GM21515 (cell line): Measurements from ENCODE around the gene PSAP.

ENCODE experiments used
- ATAC-seq: cut with Tn5 transposase; IDR thresholded peaks from one replicate; pipeline ENCODE4 v1.9.1; 2021; ENCODE audit not compliant: unreplicated experiment

The PSAP gene

DNA sequence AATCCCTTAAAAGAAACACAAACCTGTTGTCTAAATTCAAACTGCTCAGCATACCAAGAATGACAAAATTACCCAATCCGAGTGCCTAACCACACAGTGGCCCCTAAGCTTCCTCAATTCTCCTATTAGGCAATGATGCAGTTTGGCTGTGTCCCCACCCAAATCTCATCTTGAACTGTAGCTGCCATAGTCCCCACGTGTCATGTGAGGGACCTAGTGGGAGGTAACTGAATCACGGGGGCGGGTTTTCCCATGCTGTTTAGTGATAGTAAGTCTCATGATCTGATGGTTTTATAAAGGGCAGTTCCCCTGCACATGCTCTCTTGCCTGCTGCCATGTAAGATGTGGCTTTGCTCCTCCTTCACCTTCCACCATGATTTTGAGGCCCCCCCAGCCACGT is 21.9 kb downstream of the PSAP start:
- ATAC-seq: no peak

- ATAC-seq: no peak
Observed at GRCh38 chr10:71828702-71829101, 22.3 kb downstream of the PSAP start.

DNA sequence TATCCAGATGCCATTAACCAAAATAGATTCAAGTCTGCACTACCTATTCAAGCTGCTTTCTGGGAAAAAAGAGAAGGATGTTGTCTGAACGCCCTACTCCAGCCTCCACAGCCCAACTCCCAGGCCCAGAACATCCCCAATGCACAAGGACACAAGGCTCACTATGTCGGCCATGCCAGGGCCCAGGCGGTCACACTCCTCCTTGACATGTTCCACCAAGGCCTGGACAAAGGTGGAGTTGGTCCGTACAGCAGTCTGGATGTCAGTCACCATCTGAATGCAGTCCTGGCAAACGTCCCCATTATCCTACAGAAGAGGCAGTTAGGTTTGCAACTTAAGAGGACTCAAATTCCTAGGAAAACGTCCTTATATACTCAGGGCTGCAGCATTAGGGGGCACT is 23.2 kb downstream of the PSAP start:
- no peak for ATAC-seq

GRCh38 chr10:71825217-71825616 is 25.8 kb downstream of the PSAP start:
- no peak for ATAC-seq

- no peak for ATAC-seq
Observed at GRCh38 chr10:71824333-71824732, 26.7 kb downstream of the PSAP start.

DNA sequence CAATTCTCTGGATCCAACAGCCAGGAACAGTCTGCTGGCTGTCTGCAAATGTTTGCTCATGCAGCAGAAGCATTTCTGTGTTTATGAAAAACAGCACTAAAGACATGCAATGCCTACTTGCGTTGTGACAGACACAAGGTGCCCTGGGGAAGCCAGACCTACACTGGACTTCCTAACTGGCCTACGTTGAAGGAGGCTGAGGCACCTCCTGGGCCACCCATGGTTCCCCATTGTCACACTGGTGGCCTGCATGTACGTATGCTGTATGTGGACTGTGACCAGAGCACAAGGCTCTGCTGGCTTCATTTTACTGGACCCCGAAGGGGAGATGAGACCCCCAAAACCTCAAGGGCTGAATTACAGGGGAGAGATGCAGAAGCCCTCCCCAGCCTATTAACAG is 27.7 kb downstream of the PSAP start:
- ATAC-seq: no peak

- ATAC-seq: no peak
Observed at GRCh38 chr10:71821909-71822763, 28.9 kb downstream of the PSAP start.

GRCh38 chr10:71820966-71821365 is 30.1 kb downstream of the PSAP start:
- no peak for ATAC-seq

- no peak for ATAC-seq
Observed at GRCh38 chr10:71819985-71820384, 31.1 kb downstream of the PSAP start.

- ATAC-seq: no peak
Observed at GRCh38 chr10:71819441-71819861, 31.6 kb downstream of the PSAP start.

DNA sequence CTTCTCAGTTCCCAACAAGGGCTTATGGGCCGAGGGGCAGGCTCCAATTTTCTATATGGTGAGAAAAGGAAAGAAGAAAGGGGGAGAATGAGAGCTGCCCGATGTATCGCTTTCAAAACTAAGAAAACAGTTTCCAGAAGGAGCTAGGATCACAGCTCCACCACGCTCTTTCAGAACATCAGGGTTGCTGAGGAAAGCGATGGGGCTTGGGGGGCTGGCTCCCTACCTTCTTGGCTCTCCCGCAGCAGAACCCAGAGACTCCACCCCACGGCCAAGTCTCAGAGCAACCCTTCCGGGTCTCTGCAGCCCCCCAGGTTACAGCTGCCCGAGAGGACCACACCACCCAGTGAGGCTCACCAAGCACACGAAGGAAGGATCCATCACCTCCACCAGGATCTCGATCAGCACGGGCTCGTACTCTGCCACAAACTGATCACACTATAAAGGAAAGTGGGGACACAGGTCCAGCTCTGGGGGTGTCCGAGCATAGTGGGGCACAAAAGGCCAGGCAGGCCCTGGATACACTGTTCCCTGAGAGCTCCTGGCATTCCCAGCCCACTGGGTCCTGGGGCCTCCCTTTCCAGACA is 32.3 kb downstream of the PSAP start:
- no peak for ATAC-seq

- no peak for ATAC-seq
Observed at GRCh38 chr10:71817831-71818655, 33.0 kb downstream of the PSAP start.

GRCh38 chr10:71816936-71817618 is 34.0 kb downstream of the PSAP start:
- no peak for ATAC-seq

DNA sequence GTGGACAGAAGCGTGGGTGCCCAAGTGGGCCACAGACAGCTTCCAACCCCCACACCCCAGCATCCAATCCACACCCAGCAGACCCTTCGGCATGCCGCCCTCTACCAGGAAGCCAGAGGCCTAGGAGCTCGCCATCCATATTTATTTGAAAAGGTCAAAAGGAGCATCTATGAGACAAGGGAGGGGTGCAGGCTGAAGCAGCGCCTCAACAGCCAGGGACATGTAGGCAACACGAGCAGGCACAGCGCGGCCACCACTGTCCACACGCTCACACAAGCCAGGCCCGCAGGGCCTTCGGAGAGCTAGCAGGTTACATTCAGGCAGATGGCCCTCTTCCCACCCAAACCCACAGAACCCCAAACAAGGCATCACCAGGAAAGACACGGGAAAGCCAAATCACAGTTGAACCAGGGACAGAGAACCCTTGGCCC is 34.6 kb downstream of the PSAP start:
- ATAC-seq: no peak

DNA sequence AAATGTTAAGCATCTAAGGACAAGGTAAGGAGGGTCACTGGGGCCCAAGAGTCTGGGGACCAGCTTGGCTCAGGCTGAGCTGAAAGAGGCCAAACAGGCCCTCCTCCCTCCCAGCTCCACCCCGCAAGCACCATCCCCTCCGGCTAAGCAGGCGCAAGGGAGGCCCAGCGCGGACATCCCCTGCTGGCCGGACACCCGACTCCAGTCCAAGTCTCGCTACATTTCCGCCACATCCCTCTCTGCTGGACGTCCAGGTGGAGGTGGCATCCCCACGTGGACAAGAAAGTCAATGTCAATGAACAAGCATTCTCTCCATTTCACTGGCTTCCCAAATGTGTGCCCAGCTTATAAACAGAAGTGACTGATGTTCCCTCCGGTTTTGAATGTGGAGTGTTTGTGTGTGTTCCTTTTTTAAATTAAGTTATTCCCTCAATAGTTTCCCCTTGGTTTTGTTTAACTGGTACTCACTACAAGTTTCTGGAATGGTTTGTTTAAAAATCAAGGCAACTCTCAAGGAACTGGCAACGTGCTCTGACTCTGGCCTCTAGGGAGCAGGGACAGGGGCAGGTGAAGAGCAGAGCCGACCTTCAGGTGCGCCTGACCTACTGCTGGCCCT is 35.4 kb downstream of the PSAP start:
- ATAC-seq: no peak

DNA sequence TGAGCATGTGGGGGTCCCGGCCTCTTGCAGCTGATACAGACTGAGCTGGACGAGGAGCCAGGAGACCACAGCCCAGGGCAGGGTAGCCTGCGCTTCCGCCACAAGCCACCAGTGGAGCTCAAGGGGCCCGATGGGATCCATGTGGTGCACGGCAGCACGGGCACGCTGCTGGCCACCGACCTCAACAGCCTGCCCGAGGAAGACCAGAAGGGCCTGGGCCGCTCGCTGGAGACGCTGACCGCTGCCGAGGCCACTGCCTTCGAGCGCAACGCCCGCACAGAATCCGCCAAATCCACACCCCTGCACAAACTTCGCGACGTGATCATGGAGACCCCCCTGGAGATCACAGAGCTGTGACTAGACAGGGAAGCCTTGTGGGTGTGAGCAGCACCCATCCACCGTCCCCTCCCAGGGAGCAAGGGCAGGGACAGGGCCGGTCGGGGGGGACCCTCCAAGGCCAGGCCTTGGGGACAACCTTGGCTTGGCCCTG is 36.1 kb downstream of the PSAP start:
- ATAC-seq: no peak

DNA sequence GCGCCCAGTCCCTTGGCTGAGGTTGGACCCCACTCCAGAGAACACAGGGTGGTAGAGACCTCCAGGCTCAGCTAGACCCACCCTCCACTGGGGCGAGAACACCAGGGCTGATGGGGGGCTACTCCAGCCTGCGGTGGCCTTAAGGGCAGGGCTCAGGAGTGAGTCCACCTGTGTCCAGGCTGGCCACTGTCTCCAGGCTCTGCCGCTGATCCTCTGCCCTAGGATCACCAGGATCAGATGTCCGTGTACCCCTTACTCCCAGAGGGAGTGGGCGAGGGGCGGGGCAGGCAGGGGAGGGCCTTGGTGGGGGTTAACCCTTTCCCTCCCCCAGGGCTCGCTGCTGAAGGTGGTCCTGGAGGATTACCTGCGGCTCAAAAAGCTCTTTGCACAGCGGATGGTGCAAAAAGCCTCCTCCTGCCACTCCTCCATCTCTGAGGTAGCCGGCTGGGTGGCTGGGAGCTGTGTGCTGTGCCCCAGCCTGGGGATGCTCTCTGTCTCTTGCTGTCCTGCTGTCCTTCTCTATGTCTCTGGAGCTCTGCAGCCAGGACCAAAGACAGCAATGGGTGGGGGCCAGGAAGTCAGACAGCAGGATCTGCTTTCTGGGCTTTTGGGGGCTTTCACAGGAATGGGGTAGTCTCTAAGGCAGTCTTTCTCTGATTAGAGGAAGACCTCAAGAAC is 38.0 kb downstream of the PSAP start:
- ATAC-seq: no peak

- ATAC-seq: no peak
Observed at GRCh38 chr10:71812016-71812912, 38.8 kb downstream of the PSAP start.

DNA sequence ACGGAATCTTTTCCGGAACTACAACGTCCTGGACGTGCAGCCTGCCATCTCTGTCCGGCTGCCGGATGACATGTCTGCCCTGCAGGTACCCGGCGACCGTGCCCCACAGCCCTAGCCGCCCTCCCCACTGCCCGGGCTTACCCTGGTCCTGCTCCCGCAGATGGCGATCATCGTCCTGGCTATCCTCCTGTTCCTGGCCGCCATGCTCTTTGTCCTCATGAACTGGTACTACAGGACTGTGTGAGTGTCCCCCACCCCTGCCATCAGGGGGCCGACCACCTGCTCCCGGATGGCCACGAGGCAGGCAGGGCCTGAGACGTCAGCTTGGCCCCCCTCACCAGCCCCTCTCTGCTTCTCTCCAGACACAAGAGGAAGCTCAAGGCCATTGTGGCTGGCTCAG is 39.7 kb downstream of the PSAP start:
- ATAC-seq: no peak
